Measurements from ENCODE around the gene GPC1. TPM values are rescaled to one million over a fixed set of nuclear protein-coding genes. Genes with fewer than 3 reads are reported as not detected.

The GPC1 gene
- total and polyA plus RNA-seq, 2 of the 4 experiments (the other 2 are of a cell fraction) = 16.0 to 211 TPM

GRCh38 chr2:240416821-240417220, 18.6 kb upstream of the GPC1 start:
- 40% methylated on average over 1 of the region's 4 CpGs; no CpG with 5 or more reads in 1 of the 2 experiments for WGBS, 2 experiments (ENCODE audit: extremely low coverage in 2 of 2, insufficient read length in 1 of 2)
- no peak overlapping the region for H3K4me2 ChIP-seq (ENCODE audit: low read depth, low read length)
- ATAC-seq (ENCODE audit: low read depth) = no peak
- intact Hi-C loops (cut with micrococcal nuclease) (no loop called here), dilution Hi-C loops (cut with HindIII; ENCODE audit: low sequenced_read_pairs, unreplicated experiment) (no loop called here), in situ Hi-C loops (cut with MboI; ENCODE audit: low sequenced_read_pairs) (no loop called here)
- no peaks in the 10 kb centered on the region for H4K20me1 ChIP-seq (ENCODE audit: insufficient read depth, low read length)
- H3K56ac ChIP-seq (ENCODE audit: extremely low read depth, insufficient read depth, low read length) = no peak overlapping the region
- H4K5ac ChIP-seq (ENCODE audit: low read depth, low read length) = no peak overlapping the region
- DNase-seq = no peak
- H2BK120ac ChIP-seq (ENCODE audit: low read depth, low read length) = no peak overlapping the region
- no peak overlapping the region for H3K14ac ChIP-seq (replicated peaks; ENCODE audit: low read depth, low read length)
- H3K36me3 ChIP-seq (ENCODE audit: control insufficient read depth, insufficient read depth, low read length) = no peaks in the 10 kb centered on the region
- no peak overlapping the region for H3K23ac ChIP-seq (ENCODE audit: low read depth, low read length)
- no peak overlapping the region for H4K91ac ChIP-seq (ENCODE audit: insufficient read depth, low read depth, low read length)
- H3K9ac ChIP-seq (ENCODE audit: low read depth, low read length) = no peak overlapping the region
- no peak overlapping the region for H2AK5ac ChIP-seq (ENCODE audit: low read depth, low read length)
- peaks cover 15% of the 10 kb centered on the region for H3K9me3 ChIP-seq (ENCODE audit: control insufficient read depth, insufficient read depth, low read length)
- no peak overlapping the region for H3K18ac ChIP-seq (ENCODE audit: low read depth, low read length)
- ChIA-PET CTCF (interaction anchor here (1.8 kb wide), 1 partner anchor 9 kb away, joined by 7 read pairs; no protein-coding TSS in a partner anchor), POLR2A (ENCODE audit: unreplicated experiment) (no interaction called here)
- no peak overlapping the region for H3K4me3 ChIP-seq (ENCODE audit: insufficient read depth, low read depth, low read length)
- no peak overlapping the region for H2BK20ac ChIP-seq (ENCODE audit: low read depth, low read length)
- H2BK5ac ChIP-seq (ENCODE audit: low read depth, low read length, poor library complexity, severe bottlenecking) = no peak overlapping the region
- no peak overlapping the region for H4K8ac ChIP-seq (ENCODE audit: low read depth in 2 of 2, low read length in 2 of 2)
- H3K27ac ChIP-seq (ENCODE audit: insufficient read depth, low read length) = no peak overlapping the region
- TF ChIP-seq, protein P1, sequence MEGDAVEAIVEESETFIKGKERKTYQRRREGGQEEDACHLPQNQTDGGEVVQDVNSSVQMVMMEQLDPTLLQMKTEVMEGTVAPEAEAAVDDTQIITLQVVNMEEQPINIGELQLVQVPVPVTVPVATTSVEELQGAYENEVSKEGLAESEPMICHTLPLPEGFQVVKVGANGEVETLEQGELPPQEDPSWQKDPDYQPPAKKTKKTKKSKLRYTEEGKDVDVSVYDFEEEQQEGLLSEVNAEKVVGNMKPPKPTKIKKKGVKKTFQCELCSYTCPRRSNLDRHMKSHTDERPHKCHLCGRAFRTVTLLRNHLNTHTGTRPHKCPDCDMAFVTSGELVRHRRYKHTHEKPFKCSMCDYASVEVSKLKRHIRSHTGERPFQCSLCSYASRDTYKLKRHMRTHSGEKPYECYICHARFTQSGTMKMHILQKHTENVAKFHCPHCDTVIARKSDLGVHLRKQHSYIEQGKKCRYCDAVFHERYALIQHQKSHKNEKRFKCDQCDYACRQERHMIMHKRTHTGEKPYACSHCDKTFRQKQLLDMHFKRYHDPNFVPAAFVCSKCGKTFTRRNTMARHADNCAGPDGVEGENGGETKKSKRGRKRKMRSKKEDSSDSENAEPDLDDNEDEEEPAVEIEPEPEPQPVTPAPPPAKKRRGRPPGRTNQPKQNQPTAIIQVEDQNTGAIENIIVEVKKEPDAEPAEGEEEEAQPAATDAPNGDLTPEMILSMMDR (conservative IDR thresholded peaks at IDR 0.05; ENCODE audit: low read depth, low read length) = no peak
- TF ChIP-seq RFX5 (IDR thresholded peaks at IDR 0.05; ENCODE audit: low read depth, low read length) (no peak), USF2 (IDR thresholded peaks at IDR 0.05; ENCODE audit: low read depth, low read length) (no peak), NFE2L2 (IDR thresholded peaks at IDR 0.05; ENCODE audit: low read depth, low read length) (no peak), RCOR1 (IDR thresholded peaks at IDR 0.05; ENCODE audit: insufficient replicate concordance, low read length) (no peak), CHD1 (IDR thresholded peaks at IDR 0.05; ENCODE audit: low read depth, low read length) (no peak), RAD21 (IDR thresholded peaks at IDR 0.05; ENCODE audit: low read length) (no peak), MAZ (IDR thresholded peaks at IDR 0.05; ENCODE audit: borderline replicate concordance, low read depth, low read length) (no peak), FOS (IDR thresholded peaks at IDR 0.05; ENCODE audit: low read depth, low read length) (no peak), CEBPB (IDR thresholded peaks at IDR 0.05; ENCODE audit: low read depth, low read length) (no peak), BHLHE40 (IDR thresholded peaks at IDR 0.05; ENCODE audit: low read depth, low read length) (no peak)
- no peaks in the 10 kb centered on the region for H3K79me1 ChIP-seq (ENCODE audit: low read depth in 1 of 2, low read length in 2 of 2)
- H2AK9ac ChIP-seq (replicated peaks; ENCODE audit: low read depth, low read length, poor library complexity) = no peak overlapping the region
- no peak overlapping the region for H2AFZ ChIP-seq (replicated peaks; ENCODE audit: low read length, poor library complexity)
- H3K27me3 ChIP-seq (ENCODE audit: control insufficient read depth, insufficient read depth, low read length) = no peaks in the 10 kb centered on the region; the same call in 1 of the 2 replicates
- no peak overlapping the region for H3K4ac ChIP-seq (ENCODE audit: low read depth, low read length)
- BruUV-seq (replicated peaks) = no TSS peak
- H3K4me1 ChIP-seq (ENCODE audit: control insufficient read depth, insufficient read depth, low read length) = no peaks in the 10 kb centered on the region; the same call in 1 of the 2 replicates
- no peaks in the 10 kb centered on the region for H3K9me1 ChIP-seq (ENCODE audit: insufficient read depth, low read length)
- no peak overlapping the region for H2BK15ac ChIP-seq (ENCODE audit: low read depth, low read length)
